ENCODE measurements around the gene PUS7. TPM values are rescaled to one million over a fixed set of nuclear protein-coding genes. Genes with fewer than 3 reads are reported as not detected.
"Not testable (repeated sequence)": the region's sequence is repeated elsewhere in the genome, so short reads cannot be mapped to it uniquely, and the experiment has no call there.

Gene PUS7
- total RNA-seq, 2 donors from 2014 or later, result 9.6 to 10.4 TPM

DNA sequence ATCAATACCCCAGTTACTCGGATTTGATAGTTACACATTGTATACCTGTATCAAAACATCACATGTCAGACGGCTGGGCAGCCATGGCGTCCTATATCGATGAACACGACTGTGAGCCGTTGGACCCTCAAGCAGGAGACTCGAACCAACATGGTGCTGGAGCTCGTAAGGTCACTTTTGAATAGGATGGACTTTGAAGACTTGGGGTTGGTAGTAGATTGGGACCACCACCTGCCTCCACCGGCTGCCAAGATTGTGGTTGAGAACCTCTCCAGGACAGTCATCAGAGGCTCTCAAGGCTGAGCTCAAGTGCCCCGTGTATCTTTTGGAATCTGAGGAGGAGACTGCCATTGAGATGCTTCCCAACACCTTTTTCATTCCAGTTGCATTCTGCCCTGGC lies 8.1 kb upstream of the PUS7 start:
- no peak for DNase-seq (ENCODE audit: low spot score)
- intact Hi-C loops (cut with DNase I), result no loop called here
- no peaks in the 10 kb centered on the region for H3K27me3 ChIP-seq (replicated peaks; ENCODE audit: insufficient read depth)
- no peaks in the 10 kb centered on the region for H3K36me3 ChIP-seq
- H3K9me3 ChIP-seq, result no peaks in the 10 kb centered on the region
- TF ChIP-seq POLR2A (IDR thresholded peaks at IDR 0.05), result no peak
- H3K4me3 ChIP-seq, result no peak overlapping the region
- peaks cover 8% of the 10 kb centered on the region for H3K4me1 ChIP-seq (replicated peaks)
- WGBS, result 92% methylated on average over 10 of the region's 10 CpGs
- H3K27ac ChIP-seq, result no peak overlapping the region

GRCh38 chr7:105527737-105528136 lies 5.7 kb upstream of the PUS7 start:
- H3K27me3 ChIP-seq (replicated peaks; ENCODE audit: insufficient read depth); H3K36me3 ChIP-seq; intact Hi-C loops (cut with DNase I); DNase-seq (ENCODE audit: low spot score); H3K9me3 ChIP-seq; H3K4me1 ChIP-seq (replicated peaks); H3K27ac ChIP-seq; H3K4me3 ChIP-seq: not testable (repeated sequence)
- WGBS, result 85% methylated on average over 5 of the region's 5 CpGs

DNA sequence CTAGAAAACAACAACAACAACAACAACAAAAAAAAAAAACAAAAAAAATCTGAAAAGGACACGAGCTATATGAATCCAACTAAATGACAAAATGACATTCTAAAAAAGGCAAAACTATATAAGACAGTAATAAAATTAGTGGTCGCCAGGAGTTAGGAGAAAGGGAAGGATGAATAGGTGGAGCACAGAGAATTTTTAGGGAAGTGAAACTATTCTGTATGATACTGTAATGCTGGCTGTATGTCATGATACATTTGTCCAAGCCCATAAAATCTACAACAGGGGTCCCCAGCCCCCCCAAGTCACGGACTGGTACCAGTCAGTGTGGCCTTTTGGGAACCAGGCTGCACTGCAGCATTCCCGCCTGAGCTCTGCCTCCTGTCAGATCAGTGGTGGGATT lies 2.8 kb upstream of the PUS7 start:
- Histone ChIP-seq H3K27me3 (replicated peaks; ENCODE audit: insufficient read depth) (no peaks in the 10 kb centered on the region), H3K4me1 (replicated peaks) (peaks cover 4% of the 10 kb centered on the region), H3K36me3 (no peaks in the 10 kb centered on the region), H3K4me3 (no peak overlapping the region), H3K27ac (no peak overlapping the region), H3K9me3 (no peaks in the 10 kb centered on the region)
- 78% methylated on average over 4 of the region's 4 CpGs for WGBS
- no peak for DNase-seq (ENCODE audit: low spot score)
- TF ChIP-seq POLR2AphosphoS5 (IDR thresholded peaks at IDR 0.05) (no peak), POLR2A (IDR thresholded peaks at IDR 0.05) (no peak)
- TF ChIP-seq, protein P1, sequence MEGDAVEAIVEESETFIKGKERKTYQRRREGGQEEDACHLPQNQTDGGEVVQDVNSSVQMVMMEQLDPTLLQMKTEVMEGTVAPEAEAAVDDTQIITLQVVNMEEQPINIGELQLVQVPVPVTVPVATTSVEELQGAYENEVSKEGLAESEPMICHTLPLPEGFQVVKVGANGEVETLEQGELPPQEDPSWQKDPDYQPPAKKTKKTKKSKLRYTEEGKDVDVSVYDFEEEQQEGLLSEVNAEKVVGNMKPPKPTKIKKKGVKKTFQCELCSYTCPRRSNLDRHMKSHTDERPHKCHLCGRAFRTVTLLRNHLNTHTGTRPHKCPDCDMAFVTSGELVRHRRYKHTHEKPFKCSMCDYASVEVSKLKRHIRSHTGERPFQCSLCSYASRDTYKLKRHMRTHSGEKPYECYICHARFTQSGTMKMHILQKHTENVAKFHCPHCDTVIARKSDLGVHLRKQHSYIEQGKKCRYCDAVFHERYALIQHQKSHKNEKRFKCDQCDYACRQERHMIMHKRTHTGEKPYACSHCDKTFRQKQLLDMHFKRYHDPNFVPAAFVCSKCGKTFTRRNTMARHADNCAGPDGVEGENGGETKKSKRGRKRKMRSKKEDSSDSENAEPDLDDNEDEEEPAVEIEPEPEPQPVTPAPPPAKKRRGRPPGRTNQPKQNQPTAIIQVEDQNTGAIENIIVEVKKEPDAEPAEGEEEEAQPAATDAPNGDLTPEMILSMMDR (IDR thresholded peaks at IDR 0.05), result no peak
- intact Hi-C loops (cut with DNase I), result no loop called here

DNA sequence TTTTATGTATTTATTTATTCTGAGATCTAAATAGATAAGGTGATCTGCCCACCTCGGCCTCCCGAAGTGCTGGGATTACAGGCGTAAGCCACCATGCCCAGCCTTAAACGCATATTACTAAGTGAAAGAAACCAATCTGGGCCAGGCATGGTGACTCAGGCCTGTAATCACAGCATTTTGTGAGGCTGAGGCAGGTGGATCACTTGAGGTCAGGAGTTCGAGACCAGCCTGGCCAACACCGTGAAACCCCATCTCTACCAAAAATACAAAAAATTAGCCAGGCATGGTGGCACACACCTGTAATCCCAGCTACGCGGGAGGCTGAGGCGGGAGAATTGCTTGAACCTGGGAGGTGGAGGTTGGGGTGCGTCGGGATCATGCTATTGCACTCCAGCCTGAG lies 2.4 kb upstream of the PUS7 start:
- H3K27me3 ChIP-seq (replicated peaks; ENCODE audit: insufficient read depth); intact Hi-C loops (cut with DNase I); H3K36me3 ChIP-seq; H3K4me1 ChIP-seq (replicated peaks); H3K27ac ChIP-seq; H3K4me3 ChIP-seq; H3K9me3 ChIP-seq; DNase-seq (ENCODE audit: low spot score): not testable (repeated sequence)
- WGBS, result 87% methylated on average over 11 of the region's 11 CpGs

GRCh38 chr7:105521027-105521716 lies 899 bp downstream of the PUS7 start:
- no peaks in the 10 kb centered on the region for H3K9me3 ChIP-seq
- no peaks in the 10 kb centered on the region for H3K27me3 ChIP-seq (replicated peaks; ENCODE audit: insufficient read depth)
- peak overlapping the region; percentile 76 to 88 for H3K27ac ChIP-seq
- H3K36me3 ChIP-seq, result no peaks in the 10 kb centered on the region
- TF ChIP-seq, protein P1 (IDR thresholded peaks at IDR 0.05), result no peak
- TF ChIP-seq POLR2A (IDR thresholded peaks at IDR 0.05) (no peak), POLR2AphosphoS5 (IDR thresholded peaks at IDR 0.05) (no peak)
- 13% methylated on average over 25 of the region's 25 CpGs for WGBS
- intact Hi-C loops (cut with DNase I), result no loop called here
- DNase-seq (ENCODE audit: low spot score), result peak; percentile 52
- H3K4me3 ChIP-seq, result peak overlapping the region; percentile 56 to 71
- peaks cover 4% of the 10 kb centered on the region for H3K4me1 ChIP-seq (replicated peaks)

DNA sequence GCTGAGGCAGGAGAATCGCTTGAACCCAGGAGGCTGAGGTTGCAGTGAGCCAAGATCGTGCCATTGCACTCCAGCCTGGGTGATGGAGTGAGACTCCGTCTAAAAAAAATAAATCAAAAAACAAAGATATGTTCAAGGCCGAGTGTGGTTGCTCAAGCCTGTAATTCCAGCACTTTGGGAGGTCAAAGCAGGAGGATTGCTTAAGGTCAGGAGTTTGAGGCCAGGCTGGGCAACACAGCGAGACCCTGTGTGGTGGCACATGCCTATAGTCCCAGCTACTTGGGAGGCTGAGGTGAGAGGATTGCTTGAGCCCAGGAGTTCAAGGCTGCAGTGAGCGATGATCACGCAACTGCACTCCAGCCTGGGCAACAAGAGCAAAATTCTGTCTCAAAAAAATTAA lies 1.5 kb downstream of the PUS7 start:
- H3K27ac ChIP-seq; H3K9me3 ChIP-seq; H3K36me3 ChIP-seq; H3K4me1 ChIP-seq (replicated peaks); H3K27me3 ChIP-seq (replicated peaks; ENCODE audit: insufficient read depth); intact Hi-C loops (cut with DNase I); DNase-seq (ENCODE audit: low spot score); H3K4me3 ChIP-seq: not testable (repeated sequence)
- WGBS, result 91% methylated on average over 7 of the region's 7 CpGs

GRCh38 chr7:105519353-105519752 lies 2.7 kb downstream of the PUS7 start:
- no peak overlapping the region for H3K4me3 ChIP-seq
- WGBS, result 91% methylated on average over 6 of the region's 6 CpGs
- peaks cover 4% of the 10 kb centered on the region for H3K4me1 ChIP-seq (replicated peaks)
- no peaks in the 10 kb centered on the region for H3K27me3 ChIP-seq (replicated peaks; ENCODE audit: insufficient read depth)
- no peaks in the 10 kb centered on the region for H3K36me3 ChIP-seq
- intact Hi-C loops (cut with DNase I), result no loop called here
- TF ChIP-seq POLR2AphosphoS5 (IDR thresholded peaks at IDR 0.05) (no peak), POLR2A (IDR thresholded peaks at IDR 0.05) (no peak)
- TF ChIP-seq, protein P1 (IDR thresholded peaks at IDR 0.05), result no peak
- no peaks in the 10 kb centered on the region for H3K9me3 ChIP-seq
- H3K27ac ChIP-seq, result no peak overlapping the region
- DNase-seq (ENCODE audit: low spot score), result no peak

GRCh38 chr7:105515610-105516009 lies 6.5 kb downstream of the PUS7 start:
- H3K9me3 ChIP-seq; H3K27me3 ChIP-seq (replicated peaks; ENCODE audit: insufficient read depth); H3K27ac ChIP-seq; DNase-seq (ENCODE audit: low spot score); H3K4me1 ChIP-seq (replicated peaks); H3K36me3 ChIP-seq; H3K4me3 ChIP-seq; intact Hi-C loops (cut with DNase I): not testable (repeated sequence)
- WGBS, result 94% methylated on average over 7 of the region's 7 CpGs

Measured in prostate gland (tissue), 2 donors.